Activated CD8-positive, alpha-beta memory T cell treated with anti-CD3 and anti-CD28 coated beads, Interleukin-2, amount 50 U/mL, for 24 hours (primary cell): ENCODE results near the gene MGAM2.
"Not testable (repeated sequence)": the region's sequence is repeated elsewhere in the genome, so short reads cannot be mapped to it uniquely, and the experiment has no call there.

Source experiments
- DNase-seq: peaks from one replicate; pipeline ENCODE4 v3.0.0-alpha.2; 2020; ENCODE audit errors: extremely low read depth

Gene MGAM2

GRCh38 chr7:142111499-142111898 lies at the start of gene MGAM2:
MGAM2 (plus strand) TSS chr7:142111718; CDS start chr7:142116874, 5,156 bp downstream.
- DNase-seq = no peak

DNA sequence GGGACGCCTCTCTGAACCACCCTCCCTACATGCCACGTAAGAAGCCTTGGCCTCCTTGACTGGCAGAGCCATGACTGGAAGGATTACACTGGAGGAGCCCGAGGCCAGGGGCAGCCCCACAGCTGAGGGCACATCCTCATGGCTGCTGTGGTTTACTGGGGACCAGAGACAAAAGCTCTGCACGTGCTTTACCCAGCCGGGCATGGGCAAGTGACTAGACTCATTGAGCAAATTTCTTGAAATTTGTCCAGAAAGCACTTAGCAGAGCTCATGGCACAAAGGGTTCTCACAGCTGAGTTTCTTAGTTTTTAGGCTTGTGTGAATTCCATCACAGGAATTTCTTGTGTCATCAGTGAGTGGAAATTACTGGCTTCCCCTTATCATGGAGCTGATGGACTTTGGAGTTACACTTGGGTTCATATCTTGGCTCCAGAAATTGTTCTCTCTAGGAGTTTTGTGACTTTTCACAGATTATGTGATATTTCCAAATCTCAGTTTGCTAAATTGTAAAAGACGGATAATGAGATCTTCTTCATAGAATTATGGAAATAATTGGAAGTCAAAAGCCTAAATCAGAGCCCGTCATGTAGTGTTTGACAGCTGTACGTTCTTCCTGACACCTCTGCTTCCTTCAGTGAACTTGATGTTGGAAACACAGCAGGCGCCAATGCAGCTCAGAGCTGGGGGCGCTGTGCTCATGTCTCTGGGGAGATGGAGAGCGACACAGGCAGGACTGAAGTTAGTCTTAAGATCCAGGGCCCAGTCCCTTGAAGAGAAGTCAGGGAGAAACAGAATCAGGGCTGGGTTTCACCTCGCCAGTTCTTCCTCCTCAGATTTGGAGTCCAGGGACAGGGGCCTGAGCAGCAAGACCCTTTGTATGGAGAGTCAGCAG lies 47.7 kb upstream of the MGAM2 start:
- DNase-seq = no peak

DNA sequence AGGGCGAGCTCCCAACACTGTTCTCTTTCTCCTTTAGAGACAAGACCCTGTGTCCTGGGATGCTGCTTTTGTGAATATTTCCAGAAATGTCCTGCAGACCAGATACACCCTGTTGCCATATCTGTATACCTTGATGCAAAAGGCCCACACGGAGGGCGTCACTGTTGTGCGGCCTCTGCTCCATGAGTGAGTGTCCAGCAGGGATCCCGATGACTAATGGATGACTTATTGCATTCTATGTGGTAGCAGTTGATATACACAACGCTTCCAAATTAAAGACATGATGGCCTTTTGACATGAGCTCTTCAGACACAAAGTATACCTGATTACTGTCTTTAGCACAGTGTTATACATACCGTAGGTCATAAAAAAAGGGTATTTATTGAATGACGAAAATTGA lies 45.0 kb upstream of the MGAM2 start:
- no peak for DNase-seq

DNA sequence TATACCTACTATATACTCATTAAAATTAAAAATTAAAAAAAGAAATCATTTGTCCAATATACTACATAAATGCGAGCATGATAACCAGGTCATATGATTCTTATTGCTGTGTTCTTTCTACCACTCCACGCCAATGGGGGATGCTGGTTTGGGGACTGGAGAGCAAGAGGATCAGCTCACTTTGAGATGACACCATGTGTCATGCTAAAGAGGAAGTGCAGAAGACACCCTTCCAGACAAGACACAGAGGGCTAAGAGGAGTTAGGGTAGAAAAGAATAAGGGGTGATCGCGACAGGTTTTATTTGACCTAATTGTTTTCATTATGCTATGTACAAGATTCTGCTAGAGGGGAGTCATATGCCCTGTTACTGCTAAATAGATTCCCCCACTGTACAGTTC lies 33.8 kb upstream of the MGAM2 start:
- no peak for DNase-seq

DNA sequence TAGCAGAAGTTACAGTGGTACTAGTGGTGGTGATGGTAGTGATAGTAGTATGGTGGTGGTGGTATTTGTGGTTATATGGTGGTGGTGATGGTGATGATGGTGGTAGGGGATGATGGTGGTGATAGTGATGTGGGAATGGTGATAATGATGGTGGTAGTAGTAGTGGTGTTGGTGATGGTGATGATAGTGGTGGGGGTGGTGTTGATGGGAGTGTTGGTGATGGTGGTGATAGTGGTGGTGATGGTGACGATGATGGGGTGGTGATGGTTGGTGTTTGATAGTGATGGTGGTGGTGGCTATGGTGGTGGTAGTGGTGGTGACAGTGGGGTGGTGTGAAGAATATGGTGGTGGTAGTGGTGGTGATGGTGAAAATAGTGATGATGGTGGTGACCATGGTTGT lies 27.9 kb upstream of the MGAM2 start:
- DNase-seq = no peak

DNA sequence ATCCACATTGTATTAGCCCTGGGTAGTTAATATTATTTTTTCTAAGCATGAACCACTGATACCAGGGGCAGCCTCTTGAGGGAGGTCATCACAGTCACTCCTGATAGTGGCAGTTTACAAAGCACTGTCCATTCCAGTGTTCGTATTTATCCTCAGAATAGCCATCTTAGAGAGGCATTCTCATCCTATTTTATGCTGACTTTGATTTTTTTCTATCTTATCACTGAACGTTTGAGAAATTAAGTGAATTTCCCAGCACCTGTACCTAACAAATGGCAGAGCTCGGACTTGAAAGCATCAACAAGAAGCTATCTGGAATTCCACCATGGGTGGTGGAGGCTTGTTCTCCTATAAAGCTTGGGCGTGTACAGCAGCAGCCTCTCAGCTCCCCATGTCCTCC lies 26.1 kb upstream of the MGAM2 start:
- DNase-seq = no peak

- DNase-seq = no peak
These were observed 23.4 kb upstream of the MGAM2 start for GRCh38 chr7:142088022-142088714.

DNA sequence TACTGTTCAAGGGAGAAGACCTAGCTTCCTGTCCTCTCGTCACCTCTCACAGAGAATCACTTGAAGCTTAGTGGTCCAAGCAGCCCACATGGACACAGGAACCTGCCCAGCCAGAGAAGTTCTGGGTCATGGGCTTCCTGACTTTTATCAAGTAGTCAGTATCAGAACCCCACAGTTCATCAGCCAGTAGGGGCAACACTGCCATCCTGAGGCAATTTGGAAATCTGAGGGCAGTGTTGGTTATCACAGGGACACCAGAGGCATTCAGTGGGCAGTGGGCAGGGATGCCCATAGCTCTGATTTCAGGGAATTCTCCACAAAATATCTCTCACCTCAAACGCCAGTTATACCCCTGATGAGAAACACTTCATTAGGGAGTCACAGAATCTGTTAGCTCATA lies 22.5 kb upstream of the MGAM2 start:
- DNase-seq = no peak

DNA sequence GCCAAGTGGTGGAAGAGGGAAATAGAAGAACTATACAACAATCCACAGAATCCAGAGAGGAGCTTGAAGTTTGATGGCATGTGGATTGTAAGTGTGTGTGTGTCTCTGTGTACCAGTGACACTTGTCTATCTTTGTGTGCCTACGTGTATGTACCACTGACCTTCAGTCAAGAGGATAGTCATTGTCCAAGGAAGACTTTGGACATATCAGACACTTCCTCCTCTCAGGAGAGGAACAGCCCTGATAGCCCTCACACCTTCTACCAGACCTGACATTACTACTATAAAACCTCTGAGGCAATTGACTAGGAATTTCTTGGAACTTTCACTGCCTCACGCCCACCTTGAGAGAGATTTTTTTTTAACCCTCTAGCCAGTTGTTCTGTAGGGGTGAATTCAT lies 19.6 kb upstream of the MGAM2 start:
- DNase-seq = no peak

DNA sequence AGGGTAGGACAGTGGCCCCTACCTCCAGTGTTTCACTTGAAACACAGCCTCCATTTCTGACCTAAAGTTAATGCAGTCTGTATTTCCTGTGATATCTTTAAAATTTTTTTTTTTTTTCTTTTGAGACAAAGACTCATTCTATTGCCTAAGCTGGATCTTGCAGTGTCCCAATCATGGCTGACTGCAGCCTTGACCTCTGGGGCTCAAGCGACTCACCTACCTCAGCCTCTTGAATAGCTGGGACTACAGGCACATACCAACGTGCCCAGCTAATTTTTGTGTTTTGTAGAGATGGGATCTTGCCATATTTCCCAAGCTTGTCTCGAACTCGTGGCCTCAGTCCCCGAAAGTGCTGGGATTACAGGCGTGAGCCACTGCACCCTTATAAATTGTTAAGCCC lies 16.7 kb upstream of the MGAM2 start:
- DNase-seq = no peak

DNA sequence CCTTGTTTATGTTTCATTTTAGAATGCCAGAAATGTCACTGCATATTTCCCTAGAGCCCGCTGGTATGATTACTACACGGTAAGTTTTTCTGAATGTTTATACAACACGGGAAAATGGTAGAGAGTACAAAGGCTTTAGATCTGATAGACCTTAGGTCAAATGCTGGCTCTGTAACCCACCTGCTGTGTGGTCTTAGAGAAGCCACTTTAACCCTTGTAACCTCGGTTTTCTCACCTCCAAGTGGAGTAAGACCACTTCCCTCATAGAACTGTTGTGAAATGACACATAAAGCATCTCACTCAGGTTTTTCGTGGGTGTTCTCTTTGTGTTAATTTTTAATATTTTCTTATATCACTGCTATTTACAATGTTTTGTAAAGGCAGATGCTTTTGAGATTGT lies 13.9 kb upstream of the MGAM2 start:
- no peak for DNase-seq

- no peak for DNase-seq
These were observed 13.5 kb upstream of the MGAM2 start for GRCh38 chr7:142098004-142098403.

DNA sequence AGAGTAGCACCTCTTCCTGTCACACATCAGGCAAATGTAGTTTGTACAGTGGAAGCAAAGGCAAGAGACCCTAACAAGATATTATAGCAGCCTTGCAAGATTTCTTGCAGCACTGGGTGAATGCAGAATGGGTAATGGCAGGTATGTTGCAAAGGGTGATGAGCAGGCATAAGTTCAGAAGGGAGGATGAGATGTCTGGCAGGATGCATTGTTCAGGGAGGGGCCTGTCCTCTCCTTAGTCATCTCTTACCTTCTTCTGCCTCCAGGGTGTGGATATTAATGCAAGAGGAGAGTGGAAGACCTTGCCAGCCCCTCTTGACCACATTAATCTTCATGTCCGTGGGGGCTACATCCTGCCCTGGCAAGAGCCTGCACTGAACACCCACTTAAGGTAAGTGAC lies 12.2 kb upstream of the MGAM2 start:
- DNase-seq = not testable (repeated sequence)

- no peak for DNase-seq
These were observed 10.9 kb upstream of the MGAM2 start for GRCh38 chr7:142100634-142101033.

- DNase-seq = not testable (repeated sequence)
These were observed 9.7 kb upstream of the MGAM2 start for GRCh38 chr7:142101794-142102193.

DNA sequence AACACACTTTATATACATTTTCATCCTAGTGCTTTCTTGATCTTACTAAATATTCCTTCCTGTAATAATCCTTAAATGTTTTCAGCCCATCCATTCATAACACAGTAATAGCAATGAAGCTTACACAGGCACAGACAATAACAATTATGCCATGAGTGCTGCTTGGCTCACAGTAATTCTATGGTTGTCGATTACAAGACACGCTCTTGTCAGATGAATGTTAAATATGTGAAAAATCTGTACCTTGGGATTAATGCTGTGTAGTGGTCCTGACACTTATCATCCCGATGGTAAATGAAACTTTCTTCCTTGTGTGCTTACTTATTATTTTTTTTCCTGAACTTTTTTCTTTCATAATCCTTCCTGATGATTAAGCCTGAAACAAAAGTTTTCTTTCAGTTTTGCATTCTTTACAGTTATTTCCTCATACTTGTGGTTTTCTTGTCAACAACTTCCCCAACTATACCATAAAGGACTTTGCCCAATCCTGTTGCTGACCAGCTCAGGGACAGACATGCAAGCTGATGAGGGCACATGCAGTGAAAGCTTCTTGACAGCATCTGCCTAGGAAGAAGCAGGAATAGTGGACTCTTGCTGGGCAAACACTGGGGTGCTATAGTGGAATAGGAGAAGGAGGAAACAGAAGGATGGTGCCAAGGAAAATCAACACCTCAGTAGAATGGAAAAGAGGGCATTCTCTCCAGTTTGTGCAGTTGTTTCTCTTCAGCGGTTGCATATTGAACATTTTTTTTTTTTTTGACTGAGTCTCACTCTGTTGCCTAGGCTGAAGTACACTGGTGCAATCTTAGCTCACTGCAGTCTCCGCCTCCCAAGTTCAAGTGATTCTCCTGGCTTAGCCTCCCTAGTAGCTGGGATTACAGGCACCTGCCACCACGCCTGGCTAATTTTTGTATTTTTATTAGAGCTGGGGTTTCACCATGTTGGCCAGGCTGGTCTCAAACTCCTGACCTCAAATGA lies 6.7 kb upstream of the MGAM2 start:
- DNase-seq = no peak

GRCh38 chr7:142108728-142109505 lies 2.6 kb upstream of the MGAM2 start:
- DNase-seq = no peak

GRCh38 chr7:142110098-142110497 lies 1.4 kb upstream of the MGAM2 start:
- DNase-seq = no peak

- no peak for DNase-seq
These were observed 880 bp upstream of the MGAM2 start for GRCh38 chr7:142110638-142111037.

GRCh38 chr7:142112086-142112485 lies 568 bp downstream of the MGAM2 start:
- no peak for DNase-seq

GRCh38 chr7:142114207-142114606 lies 2.7 kb downstream of the MGAM2 start:
- no peak for DNase-seq
